DND-41 (cell line): Measurements from ENCODE around the gene PDLIM7.

Source experiments
- ATAC-seq: fragments of 200-7000 bp; cut with Tn5 transposase; 3 replicates; pipeline ENCODE4 v1.9.1; 2021; ENCODE audit warnings: low read depth; ENCODE audit not compliant: insufficient read depth
- DNase-seq: peaks from one replicate; pipeline ENCODE4 v3.0.0-alpha.2; 2020
- H2AFZ ChIP-seq: 2 replicates; pipeline ENCODE4 v1.6.0; 2012; ENCODE audit warnings: low read depth, low read length
- H3K27ac ChIP-seq: 2 replicates; pipeline ENCODE4 v1.5.1; 2012; ENCODE audit warnings: low read length, inconsistent platforms
- H3K27me3 ChIP-seq: fragments of 200-600 bp; sonication (generic); 2 replicates; pipeline ENCODE4 v1.6.0; 2012; ENCODE audit warnings: low read length, mild to moderate bottlenecking, inconsistent platforms; ENCODE audit not compliant: insufficient read depth, poor library complexity
- H3K36me3 ChIP-seq: 2 replicates; pipeline ENCODE4 v1.5.1; 2012; ENCODE audit warnings: low read length, inconsistent platforms; ENCODE audit not compliant: insufficient read depth
- H3K4me1 ChIP-seq: 2 replicates; pipeline ENCODE4 v1.5.1; 2012; ENCODE audit warnings: mild to moderate bottlenecking, low read length; ENCODE audit not compliant: insufficient read depth
- H3K4me2 ChIP-seq: 2 replicates; pipeline ENCODE4 v1.6.0; 2012; ENCODE audit warnings: mild to moderate bottlenecking, moderate library complexity, low read length, inconsistent platforms; ENCODE audit not compliant: insufficient read depth
- H3K4me3 ChIP-seq, 2 experiments: fragments of 200-600 bp in 1 of 2; shearing (Covaris generic) in 1 of 2; 2 replicates each; pipeline ENCODE4 v1.5.1; 2012 to 2016; ENCODE audit warnings: inconsistent platforms in 2 of 2, low read length in 2 of 2, mild to moderate bottlenecking in 2 of 2, low read depth in 1 of 2, moderate library complexity in 1 of 2
- H3K79me2 ChIP-seq: 2 replicates; pipeline ENCODE4 v1.6.0; 2012; ENCODE audit warnings: low read length, inconsistent platforms; ENCODE audit not compliant: insufficient read depth
- H3K9ac ChIP-seq: 2 replicates; pipeline ENCODE4 v1.6.0; 2012; ENCODE audit warnings: low read depth, mild to moderate bottlenecking, inconsistent platforms, low read length, moderate library complexity
- H3K9me3 ChIP-seq: 2 replicates; pipeline ENCODE4 v1.5.1; 2012; ENCODE audit warnings: low read length, moderate library complexity, mild to moderate bottlenecking, inconsistent platforms; ENCODE audit not compliant: insufficient read depth, severe bottlenecking
- H4K20me1 ChIP-seq: 2 replicates; pipeline ENCODE4 v1.6.0; 2012; ENCODE audit warnings: low read length; ENCODE audit not compliant: insufficient read depth
- EZH2 ChIP-seq: IDR thresholded peaks from 3 replicates; pipeline ENCODE4 v1.6.1; 2012; ENCODE audit warnings: borderline replicate concordance, low read depth, mild to moderate bottlenecking, moderate library complexity, low read length, inconsistent platforms; ENCODE audit not compliant: severe bottlenecking
- TF ChIP-seq, protein P1 (sequence below): IDR thresholded peaks from 2 replicates; pipeline ENCODE4 v1.5.1; 2012; ENCODE audit warnings: borderline replicate concordance, low read length, moderate library complexity, mild to moderate bottlenecking; ENCODE audit not compliant: poor library complexity, severe bottlenecking; ENCODE audit errors: extremely low read depth

PDLIM7 gene

DNA sequence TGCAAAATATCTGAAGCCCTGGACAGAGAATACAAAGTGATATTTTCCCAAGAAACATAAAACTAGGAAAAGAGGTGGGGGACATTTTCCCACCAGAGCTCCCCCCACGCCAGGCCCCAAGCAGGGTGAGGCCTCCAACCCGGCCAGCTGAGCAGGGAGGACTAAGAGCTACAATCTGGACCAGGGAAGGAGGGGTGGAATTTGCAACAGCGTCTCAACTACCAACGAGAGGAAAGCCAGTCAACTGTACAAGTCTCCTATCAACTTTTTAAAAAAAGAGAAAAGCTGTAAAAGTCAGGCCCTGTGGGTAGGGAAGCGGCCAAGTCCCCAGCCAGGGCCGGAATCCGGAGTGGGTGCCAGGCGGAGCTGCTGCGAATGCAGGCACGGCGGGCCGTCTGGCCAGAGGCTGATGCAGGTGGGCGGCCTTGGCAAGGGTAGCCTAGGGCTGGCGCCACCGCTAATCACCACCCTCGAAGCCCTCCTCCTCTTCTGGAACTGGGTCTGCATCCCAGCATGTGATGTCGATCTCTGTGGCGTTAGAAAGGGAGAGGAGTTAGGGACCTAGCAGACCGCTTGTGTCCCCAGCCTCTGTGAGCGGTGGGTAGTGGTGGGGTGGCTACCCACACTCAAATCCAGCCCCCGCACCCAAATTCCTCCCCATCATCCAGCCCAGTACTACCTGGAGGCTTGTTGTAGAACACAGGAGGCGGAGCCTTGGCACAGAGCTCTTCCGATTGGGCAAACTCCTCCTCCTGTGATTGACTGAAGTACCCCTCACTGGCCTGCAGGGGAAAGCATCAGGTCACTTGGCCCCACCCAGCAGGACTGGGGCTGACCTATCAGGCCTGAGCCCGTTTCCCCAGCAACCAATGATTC is 40.2 kb downstream of the PDLIM7 start:
- H3K4me2 ChIP-seq, result no peak overlapping the region; the same call in 1 of the 2 replicates
- peaks cover 30% of the 10 kb centered on the region for H3K4me1 ChIP-seq

GRCh38 chr5:177456591-177456964 is 40.8 kb downstream of the PDLIM7 start:
- H4K20me1 ChIP-seq, result peaks cover 54% of the 10 kb centered on the region
- ATAC-seq, result no peak
- no peak overlapping the region for H3K4me3 ChIP-seq
- DNase-seq, result no peak
- peaks cover 30% of the 10 kb centered on the region for H3K36me3 ChIP-seq
- no peak overlapping the region for H2AFZ ChIP-seq
- H3K4me2 ChIP-seq, result peak overlapping the region; percentile 98
- no peaks in the 10 kb centered on the region for H3K27me3 ChIP-seq
- H3K27ac ChIP-seq, result no peak overlapping the region
- H3K9me3 ChIP-seq, result no peaks in the 10 kb centered on the region
- TF ChIP-seq, protein P1, sequence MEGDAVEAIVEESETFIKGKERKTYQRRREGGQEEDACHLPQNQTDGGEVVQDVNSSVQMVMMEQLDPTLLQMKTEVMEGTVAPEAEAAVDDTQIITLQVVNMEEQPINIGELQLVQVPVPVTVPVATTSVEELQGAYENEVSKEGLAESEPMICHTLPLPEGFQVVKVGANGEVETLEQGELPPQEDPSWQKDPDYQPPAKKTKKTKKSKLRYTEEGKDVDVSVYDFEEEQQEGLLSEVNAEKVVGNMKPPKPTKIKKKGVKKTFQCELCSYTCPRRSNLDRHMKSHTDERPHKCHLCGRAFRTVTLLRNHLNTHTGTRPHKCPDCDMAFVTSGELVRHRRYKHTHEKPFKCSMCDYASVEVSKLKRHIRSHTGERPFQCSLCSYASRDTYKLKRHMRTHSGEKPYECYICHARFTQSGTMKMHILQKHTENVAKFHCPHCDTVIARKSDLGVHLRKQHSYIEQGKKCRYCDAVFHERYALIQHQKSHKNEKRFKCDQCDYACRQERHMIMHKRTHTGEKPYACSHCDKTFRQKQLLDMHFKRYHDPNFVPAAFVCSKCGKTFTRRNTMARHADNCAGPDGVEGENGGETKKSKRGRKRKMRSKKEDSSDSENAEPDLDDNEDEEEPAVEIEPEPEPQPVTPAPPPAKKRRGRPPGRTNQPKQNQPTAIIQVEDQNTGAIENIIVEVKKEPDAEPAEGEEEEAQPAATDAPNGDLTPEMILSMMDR, result no peak
- TF ChIP-seq EZH2, result no peak
- no peaks in the 10 kb centered on the region for H3K79me2 ChIP-seq
- peaks cover 30% of the 10 kb centered on the region for H3K4me1 ChIP-seq
- H3K9ac ChIP-seq, result no peak overlapping the region

More for the DNA sequence above, 40.2 kb downstream of the PDLIM7 start:
- Histone ChIP-seq H2AFZ (no peak overlapping the region), H3K27me3 (no peaks in the 10 kb centered on the region), H3K36me3 (peaks cover 30% of the 10 kb centered on the region), H3K27ac (no peak overlapping the region), H3K9me3 (no peaks in the 10 kb centered on the region), H3K4me3 (no peak overlapping the region), H3K79me2 (no peaks in the 10 kb centered on the region), H3K9ac (no peak overlapping the region), H4K20me1 (peaks cover 49% of the 10 kb centered on the region)
- no peak for TF ChIP-seq EZH2
- TF ChIP-seq, protein P1, result peak; percentile 38
- DNase-seq (peak; percentile 50), ATAC-seq (no peak)

DNA sequence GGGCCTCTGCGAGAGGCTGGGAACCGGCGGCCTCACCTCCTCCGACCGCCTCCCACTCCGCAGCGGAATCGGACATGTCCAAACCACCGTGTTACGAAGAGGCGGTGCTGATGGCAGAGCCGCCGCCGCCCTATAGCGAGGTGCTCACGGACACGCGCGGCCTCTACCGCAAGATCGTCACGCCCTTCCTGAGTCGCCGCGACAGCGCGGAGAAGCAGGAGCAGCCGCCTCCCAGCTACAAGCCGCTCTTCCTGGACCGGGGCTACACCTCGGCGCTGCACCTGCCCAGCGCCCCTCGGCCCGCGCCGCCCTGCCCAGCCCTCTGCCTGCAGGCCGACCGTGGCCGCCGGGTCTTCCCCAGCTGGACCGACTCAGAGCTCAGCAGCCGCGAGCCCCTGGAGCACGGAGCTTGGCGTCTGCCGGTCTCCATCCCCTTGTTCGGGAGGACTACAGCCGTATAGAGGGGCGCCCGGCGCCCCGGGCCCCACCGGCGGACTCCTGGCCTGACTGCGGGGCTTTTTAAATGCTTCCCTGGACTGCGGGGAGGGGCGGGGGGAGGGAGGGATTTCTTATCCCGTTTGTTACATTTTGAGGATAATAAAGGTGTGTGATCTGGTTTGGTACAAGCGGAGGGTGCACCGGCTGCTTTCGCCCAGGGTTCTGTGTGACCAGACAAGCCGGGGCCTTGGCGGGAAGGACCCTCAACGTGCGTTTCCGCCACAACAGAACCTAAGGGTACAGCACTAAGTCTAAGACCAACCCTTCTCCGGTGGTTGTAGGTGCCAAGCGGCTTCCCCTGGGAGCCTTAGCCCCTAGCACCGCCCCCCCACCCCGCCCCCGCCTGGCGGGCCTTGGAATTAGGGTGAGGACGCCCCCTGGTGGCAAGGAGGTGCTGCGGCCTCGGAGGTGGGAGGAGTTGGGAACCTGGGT is 41.5 kb downstream of the PDLIM7 start:
- DNase-seq (peak; percentile 93), ATAC-seq (peak; percentile 48)
- TF ChIP-seq, protein P1, result peak; percentile 95
- no peak for TF ChIP-seq EZH2
- H4K20me1 ChIP-seq, result peaks cover 56% of the 10 kb centered on the region
- peak overlapping the region; percentile 72 for H2AFZ ChIP-seq
- H3K9ac ChIP-seq, result peak overlapping the region; percentile 67
- peaks cover 30% of the 10 kb centered on the region for H3K36me3 ChIP-seq
- H3K27me3 ChIP-seq, result no peaks in the 10 kb centered on the region
- H3K4me2 ChIP-seq, result peak overlapping the region; percentile 98
- H3K9me3 ChIP-seq, result no peaks in the 10 kb centered on the region
- H3K4me1 ChIP-seq, result peaks cover 30% of the 10 kb centered on the region
- peak overlapping the region; percentile 52 for H3K27ac ChIP-seq
- peak overlapping the region; percentile 24 to 75; a peak in 3 of 4 replicates for H3K4me3 ChIP-seq
- no peaks in the 10 kb centered on the region for H3K79me2 ChIP-seq
